SKM-1 treated with dmso at 0.1 percent for 144 hours (cell line): ENCODE measurements around the gene EPS8.
"Not testable (repeated sequence)": the region's sequence is repeated elsewhere in the genome, so short reads cannot be mapped to it uniquely, and the experiment has no call there.

Experiments used
- DNase-seq: peaks from one replicate; lab custom pipeline; 2025; ENCODE audit not compliant: unreplicated experiment; lab: John Stamatoyannopoulos, UW

The EPS8 gene

DNA sequence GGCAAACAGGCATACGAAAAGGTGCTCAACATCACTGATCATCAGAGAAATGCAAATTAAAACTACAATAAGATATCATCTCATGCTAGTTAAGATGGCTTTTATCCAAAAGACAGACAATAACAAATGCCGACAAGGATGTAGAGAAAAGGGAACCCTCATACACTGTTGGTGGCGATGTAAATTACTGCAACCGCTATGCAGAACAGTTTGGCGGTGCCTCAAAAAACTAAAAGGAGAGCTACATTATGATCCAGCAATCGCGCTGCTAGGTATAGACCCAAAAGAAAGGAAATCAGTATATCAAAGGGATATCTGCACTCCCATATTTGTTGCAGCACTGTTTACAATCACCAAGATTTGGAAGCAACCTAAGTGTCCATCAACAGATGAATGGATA lies 27.0 kb downstream of the EPS8 start:
- DNase-seq, result not testable (repeated sequence)

DNA sequence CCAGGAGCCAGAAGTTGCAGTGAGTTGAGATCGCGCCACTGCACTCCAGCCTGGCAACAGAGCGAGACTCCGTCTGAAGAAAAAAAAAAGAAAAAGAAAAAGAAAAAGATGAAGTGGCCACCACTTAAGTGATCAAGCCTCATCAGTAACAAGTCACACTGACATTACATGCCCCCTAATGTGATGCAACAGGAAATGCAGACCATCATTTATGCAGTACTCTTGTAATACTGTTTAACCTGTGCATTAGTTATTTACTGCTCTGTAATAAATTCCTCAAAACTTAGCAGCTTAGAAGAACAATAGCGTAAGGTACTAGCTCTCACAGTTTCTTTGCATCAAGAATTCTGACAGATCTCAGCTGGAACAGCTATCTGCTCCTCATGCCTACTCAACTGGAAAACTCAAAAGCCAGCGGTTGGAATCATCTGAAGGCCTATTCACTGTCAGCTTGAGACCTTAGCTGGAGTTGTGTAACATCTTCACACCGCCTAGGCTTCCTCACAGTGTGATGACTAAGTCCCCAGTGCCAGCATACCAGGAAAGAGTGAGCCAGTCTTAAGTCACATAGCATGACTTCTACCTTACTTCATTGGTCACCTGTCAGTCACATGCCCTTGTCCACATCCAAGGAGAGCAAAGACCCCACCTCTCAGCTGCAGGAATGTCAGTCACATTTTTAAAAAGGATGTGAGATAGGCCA lies 31.5 kb downstream of the EPS8 start:
- peak; percentile 49 for DNase-seq

DNA sequence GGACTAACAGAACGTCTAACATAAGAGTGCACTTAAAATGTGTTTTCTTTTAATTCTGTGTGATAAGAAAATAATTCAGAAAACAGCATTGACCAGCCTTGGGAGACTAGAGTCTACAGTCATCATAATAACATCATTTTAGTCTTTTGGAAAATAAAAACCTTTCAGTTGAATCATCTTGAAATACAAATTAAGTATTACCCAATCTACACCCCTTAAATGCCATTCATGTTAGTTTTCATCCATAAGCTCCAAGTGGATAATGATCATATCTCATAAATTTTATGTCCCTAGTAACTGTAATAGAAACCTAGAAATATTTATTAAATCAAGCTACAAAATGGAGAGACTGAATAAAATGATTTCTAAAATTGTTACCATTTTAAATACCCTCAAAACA lies 32.4 kb downstream of the EPS8 start:
- DNase-seq, result no peak

DNA sequence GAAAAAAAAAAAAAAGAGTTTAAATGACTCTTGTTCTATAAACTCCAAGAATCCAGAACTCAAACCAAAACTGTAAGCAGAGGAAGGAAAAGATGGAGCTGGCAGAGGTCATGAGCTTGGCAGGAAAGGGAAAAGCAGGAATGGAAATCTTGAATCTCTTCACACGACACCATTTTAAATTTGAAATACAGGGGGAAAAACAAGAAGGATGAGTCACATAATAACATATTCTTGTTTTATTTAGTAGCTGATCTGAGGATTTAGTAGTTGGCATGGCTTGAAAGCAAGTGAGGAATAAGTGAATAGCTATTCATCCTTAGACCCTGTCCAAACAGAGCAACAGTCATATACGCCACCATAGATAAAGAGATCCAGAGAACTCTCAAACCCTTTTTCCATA lies 35.0 kb downstream of the EPS8 start:
- no peak for DNase-seq

DNA sequence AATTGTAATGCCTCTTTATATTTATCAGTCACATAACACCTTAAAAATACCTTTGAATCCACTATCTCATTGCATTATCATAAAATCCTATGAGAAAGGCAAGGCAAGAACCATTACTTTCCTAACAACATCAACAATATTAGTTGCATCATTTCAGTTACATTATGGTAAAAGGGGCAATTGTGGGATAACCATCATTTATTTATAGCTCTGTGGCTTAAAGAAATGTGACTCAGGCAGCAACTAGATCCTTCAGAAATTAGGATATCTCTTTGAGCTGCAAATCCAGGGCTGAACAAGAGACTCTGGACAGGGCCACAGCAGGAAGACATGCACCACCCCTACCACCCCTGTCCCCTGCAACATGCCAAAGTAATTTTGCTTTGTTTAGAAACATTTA lies 36.4 kb downstream of the EPS8 start:
- DNase-seq, result no peak

DNA sequence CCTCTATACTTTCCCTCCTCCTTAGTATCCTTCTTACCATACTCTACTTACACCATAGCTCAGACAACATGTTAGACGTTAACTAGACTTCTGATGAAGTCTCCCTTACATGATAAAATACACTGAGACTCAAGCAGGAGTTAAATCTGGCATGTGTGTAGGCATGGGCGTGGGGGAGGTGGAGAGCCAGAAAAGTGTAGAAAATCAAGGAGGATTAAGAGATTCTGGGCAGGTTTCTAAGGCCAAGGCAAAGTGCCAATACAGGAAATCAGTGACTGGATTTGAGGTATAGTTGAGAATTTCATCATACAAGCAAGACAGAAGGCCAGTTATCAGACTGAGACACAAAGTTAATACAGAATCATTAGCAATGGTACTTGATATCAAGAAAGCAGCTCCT lies 37.4 kb downstream of the EPS8 start:
- no peak for DNase-seq

DNA sequence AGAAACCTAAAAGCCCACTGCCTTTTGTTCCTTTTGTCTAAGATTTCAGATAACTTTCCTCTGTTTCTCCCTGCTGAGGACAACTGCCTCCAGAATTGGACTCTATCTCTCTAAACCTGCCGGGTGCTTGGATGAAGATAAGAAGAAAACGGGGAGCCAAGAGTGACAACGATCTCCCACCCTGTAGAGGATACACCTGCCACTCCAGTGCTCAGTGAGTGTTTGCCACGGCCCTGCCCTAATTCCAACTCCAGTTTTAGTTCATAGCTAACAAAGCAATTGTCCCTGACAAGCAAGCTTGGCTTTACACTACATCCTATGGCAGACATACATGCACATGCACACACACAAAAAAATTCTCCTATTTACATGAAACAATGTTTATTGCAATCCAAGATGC lies 39.3 kb downstream of the EPS8 start:
- no peak for DNase-seq

DNA sequence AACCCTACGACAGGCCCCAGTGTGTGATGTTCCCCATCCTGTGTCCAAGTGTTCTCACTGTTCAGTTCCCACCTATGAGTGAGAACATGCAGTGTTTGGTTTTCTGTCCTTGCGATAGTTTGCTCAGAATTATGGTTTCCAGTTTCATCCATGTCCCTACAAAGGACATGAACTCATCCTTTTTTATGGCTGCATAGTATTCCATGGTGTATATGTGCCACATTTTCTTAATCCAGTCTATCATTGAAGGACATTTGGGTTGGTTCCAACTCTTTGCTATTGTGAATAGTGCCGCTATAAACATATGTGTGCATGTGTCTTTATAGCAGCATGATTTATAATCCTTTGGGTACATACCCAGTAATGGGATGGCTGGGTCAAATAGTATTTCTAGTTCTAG lies 47.3 kb downstream of the EPS8 start:
- not testable (repeated sequence) for DNase-seq

DNA sequence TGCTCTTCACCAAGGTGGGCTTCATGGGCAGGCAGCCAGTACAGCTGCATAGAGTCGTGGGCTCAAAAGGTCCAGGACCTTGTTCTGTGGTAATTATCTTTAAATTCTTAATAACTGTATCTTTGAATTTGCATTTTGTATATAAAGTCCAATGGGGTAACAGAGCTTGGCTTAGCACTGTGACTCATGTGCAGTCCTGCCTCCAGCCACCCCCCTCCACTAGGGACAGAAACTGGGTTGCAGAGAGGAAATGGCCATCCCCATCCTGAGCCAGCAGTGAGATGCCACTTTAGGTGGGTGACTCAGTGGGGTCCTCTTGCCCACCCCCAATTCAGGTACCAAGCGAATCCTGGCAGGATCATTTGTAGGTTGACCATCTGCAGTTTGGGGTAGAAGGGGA lies 48.1 kb downstream of the EPS8 start:
- DNase-seq, result no peak

DNA sequence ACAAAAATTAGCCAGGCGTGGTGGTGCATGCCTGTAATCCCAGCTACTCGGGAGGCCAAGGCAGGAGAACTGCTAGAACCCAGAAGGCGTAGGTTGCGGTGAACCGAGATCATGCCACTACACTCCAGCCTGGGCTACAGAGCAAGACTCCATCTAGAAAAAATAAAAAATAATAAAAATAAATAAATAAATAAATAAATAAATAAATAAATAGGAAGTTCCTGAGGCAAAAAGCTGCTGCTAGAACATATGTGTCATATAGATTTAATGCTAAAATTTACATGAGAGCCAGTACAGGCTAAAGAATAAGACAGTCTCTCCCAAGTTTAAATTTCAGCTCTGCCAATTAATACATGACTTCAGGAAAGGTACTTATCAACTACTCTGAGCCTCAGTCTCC lies 48.8 kb downstream of the EPS8 start:
- not testable (repeated sequence) for DNase-seq

DNA sequence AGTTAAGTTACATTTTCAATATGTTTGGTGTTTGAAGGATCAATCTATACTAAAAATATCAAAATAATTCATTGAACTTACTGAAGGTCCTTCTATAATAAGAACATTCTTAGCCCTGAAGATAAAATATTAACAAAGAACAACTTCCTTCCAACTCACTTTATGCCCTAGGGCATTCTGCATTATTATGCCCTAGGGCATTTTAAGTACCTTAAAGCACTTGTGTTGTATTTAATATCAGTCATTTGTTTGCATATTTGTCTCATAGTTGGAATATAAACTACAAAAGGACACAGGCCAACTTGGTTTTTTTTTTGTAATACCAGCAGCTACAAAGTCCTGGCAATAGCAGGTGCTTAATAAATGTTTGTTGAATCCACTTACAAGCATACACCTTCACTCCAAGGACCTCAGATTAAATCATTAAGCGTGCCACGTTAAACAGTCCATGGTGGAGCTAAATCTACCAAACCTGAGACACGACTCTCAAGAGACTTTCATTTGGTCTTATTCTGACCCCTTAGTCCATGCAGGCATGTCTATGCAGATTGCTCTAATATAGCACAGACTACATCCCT lies 50.7 kb downstream of the EPS8 start:
- no peak for DNase-seq

DNA sequence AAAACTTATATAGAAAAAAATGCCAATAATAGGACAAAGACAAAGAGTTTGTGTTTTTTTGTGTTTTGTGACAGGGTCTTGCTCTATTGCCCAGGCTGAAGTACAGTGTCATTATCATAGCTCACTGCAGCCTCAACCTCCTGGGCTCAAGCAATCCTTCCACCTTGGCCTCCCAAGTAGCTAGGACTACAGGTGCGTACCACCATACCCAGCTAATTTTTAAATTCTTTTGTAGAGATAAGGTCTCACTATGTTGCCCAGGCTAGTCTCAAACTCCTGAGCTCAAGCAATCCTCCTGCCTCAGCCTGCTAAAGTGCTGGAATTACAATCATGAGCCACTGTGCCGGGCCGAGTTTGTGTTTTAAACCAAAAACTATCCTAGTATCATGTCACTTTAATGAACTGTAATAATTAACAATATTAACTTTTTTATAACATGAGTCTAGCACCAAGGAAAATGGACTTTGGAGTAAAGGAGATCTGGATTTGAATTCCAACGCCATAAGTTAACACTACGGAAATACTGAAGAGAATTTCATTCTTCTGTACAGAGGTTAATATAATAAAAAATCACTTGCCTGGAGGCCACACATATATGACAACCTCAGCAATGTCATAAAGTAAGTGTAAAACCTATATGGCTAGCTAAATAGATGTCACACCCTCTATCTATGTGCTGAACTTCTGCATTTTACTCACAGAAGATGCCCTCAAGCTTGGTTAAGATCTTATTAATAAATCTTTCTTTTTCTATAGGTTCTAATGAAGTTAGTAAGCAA lies 53.2 kb downstream of the EPS8 start:
- DNase-seq, result no peak

DNA sequence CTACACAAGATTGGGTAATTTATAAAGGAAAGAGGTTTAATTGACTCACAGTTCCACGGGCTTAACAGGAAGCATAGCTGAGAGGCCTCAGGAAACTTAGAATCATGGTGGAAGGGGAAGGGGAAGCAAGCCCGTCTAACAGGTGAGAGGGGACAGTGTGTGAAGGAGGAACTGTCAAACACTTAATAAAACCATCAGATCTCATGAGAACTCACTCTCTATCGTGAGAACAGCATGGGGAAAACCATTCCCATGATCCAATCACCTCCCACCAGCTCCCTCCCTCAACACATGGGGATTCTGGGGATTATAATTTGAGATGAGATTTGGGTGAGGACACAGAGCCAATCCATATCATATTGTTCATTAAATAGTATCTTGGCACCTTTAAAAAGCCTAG lies 56.1 kb downstream of the EPS8 start:
- DNase-seq, result no peak

DNA sequence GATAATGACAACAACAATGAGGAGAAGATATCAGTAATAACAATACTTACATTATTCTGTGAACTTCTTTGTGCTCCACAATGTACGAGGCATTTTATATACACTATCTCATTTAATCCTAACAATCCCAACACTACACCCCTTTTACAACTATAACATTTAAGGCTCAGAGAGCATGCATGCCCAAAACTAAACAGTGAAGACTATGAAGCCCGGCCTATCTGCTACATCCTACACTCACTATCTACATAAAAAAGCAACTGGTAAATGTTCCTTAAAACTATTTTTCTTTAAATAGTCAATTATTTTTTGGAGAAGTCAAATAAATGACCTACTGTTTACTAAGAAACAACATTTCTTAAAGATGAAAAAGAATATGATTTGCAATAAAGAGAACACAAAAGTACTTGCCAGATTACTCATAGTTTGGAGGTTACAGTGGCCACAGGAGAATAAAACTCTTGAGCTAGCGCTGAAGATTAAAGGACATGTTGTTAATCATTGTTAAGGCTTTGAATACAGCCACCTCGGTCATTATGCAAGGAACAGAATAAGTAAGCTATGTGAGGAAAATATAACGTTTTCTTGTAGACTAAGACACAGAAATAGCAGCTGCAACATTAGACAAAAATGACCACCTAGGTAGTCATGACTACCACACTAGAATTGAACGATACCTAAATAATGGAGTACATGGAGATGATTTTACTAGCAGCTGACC lies 56.7 kb downstream of the EPS8 start:
- no peak for DNase-seq

DNA sequence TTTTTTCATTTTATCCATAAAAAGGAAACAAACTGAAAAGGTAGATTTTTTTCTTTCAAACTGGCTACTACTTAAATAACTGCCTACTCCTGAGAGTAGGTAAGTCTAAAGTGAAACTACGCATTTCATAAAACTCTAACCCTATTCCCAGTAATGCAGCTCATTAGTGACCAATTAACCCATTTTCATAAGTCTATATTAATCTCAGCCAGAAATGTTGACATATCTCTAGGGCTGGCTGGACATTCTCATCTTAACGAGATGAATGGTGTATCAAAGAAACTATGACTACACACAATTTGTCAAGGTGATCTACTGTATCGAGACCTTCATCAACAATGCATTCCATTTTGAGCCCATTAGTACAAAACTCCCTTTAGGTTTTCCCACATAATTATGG lies 57.2 kb downstream of the EPS8 start:
- DNase-seq, result no peak

DNA sequence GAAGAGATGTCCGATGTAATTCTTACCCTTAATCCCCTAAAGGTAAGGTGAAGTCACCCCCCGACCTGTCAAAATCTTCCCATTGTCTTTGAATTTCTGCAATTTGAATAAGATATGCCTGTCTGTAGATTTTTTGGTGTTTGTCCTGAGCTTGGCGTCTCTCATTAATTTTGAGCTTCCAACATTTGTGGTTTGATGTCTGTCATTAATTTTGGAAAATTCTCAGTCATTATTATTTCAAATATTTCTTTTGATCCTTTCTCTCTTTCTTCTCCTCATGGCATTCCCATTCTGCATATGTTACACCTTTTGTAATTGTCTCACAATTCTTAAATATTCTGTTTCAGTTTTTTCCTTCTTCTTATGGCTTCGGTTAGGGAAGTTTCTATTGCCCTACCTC lies 60.1 kb downstream of the EPS8 start:
- no peak for DNase-seq

DNA sequence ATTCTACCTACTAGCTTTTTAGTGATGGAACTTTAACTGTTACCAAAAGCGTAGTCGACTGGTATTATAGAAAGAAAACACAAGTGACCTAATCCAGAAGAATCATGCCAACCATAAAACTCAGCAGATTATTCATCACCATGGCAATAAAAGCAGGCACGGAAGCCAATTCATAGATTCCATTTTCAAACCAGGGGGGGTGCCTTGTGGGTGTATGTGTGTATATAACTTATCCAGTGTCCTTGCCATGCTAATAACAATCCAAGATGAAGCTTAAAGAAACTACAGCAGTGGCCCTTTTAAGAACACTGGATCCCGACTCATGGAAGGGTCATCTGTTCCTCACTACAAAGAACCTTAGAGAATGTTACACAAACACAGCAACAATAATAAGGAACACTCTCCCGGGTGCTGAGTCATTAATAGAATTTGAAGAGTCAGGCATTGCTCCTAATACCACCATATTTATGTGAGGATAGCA lies 61.0 kb downstream of the EPS8 start:
- DNase-seq, result no peak

DNA sequence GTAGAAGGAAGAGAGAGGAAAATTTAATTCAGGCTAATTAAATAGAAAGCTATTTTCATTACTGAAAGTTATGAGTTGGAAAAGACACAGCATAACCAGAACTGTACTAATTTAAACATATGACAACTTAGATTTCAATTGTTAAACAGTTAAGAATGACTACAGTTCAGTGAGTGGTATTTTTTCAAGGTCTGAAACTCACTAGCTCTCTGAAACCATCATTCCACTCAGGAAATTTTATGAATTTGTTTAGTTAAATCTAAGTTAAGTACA lies 62.4 kb downstream of the EPS8 start:
- no peak for DNase-seq

DNA sequence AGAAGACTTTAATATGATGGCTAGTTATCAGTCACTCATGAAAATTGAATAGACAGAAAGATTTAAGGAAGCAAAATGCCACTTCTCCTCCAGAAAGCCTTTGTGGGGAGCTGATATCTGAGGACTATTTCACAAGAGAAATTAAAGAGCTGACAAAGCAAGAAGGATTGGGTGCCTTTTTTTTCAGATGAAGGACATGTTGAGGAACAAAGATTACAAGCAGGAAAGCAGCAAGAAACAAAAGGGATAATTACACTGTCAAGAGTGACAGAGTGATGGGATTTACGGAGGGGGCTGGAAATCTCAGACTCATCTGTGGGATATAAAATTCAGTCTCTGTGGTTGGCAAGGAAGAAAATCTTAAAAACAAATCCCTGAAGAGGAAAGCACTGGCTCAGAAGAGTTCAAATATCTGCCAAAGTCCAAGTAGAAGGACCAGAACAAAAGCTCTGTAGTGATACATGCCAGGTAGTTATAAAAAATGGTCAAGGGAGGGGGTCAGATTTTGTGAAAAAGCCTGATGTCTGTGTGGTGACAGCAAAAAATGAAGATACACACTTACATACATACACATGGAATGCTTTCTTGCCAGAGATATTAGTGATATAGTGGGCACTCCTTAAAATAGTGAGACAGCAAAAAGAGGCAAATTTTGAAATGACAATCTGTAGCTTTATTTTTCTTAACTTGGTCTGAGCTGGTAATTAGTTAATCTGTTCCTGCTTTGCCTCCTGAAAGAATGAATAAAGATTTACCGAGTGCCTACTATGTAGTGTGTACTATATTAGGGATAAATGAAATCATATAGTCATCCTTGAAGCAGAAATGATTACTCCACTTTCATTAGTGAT lies 62.9 kb downstream of the EPS8 start:
- peak; percentile 19 for DNase-seq

DNA sequence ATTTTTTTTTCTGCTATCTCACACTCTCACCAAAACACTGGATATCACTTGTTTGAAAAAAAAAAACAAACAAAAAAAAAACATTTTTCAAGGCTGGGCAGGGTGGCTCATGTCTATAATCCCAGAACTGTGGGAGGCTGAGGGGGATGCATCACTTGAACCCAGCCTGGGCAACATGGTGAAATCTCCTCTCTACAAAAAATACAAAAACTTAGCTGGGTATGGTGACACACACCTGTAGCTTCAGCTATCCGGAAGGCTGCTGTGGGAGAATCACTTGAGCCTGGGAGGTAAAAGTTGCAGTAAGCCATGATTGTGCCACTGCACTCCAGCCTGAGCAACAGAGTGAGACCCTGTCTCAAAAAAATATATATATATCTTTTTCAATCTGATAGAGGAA lies 66.2 kb downstream of the EPS8 start:
- no peak for DNase-seq
